Left colon (tissue), 2 donors: ENCODE measurements around the gene ZNF280A. TPM values are rescaled to one million over a fixed set of nuclear protein-coding genes. Genes with fewer than 3 reads are reported as not detected.
A peak's percentile ranks its signal among the peaks of the same experiment; 100 is the strongest.
"Not testable (repeated sequence)": the region's sequence is repeated elsewhere in the genome, so short reads cannot be mapped to it uniquely, and the experiment has no call there.

Experiments
- ATAC-seq: fragments of 200-7000 bp; cut with Tn5 transposase; one replicate; pipeline ENCODE4 v1.9.1; 2020; ENCODE audit warnings: mild to moderate bottlenecking, moderate library complexity
- DNase-seq, 2 donors: peaks; one replicate each; pipeline ENCODE4 v3.0.0-alpha.2; 2020
- intact Hi-C, 2 donors: fragments of 100-400 bp; cut with DNase I in 1 of 2; cut with micrococcal nuclease in 1 of 2; formaldehyde crosslinking; loops; one replicate each; pipeline versions ENCODE4 v1.11.2 to v1.14.0; 2022; cut with DNase I, micrococcal nuclease
- total RNA-seq, 2 donors: library from RNA; stranded (reverse); fragmentation: NEBNext Ultra II Directional; extraction: Animal tissue kit (Norgen Biotek cat#: 25700); gene quantifications; one replicate each; pipeline ENCODE4 v1.2.1, GENCODE V29; 2021
- donor health status: DM: no; HTN: no; CAD: no.
- donor health status: DM: yes; HTN: yes; CAD: no.

Gene ZNF280A
- total RNA-seq, 2 donors from 2014 or later, result not detected

- intact Hi-C loops, result no loop called here
- no peak for ATAC-seq
- no peak for DNase-seq
Measured at GRCh38 chr22:22484023-22484422, 36.0 kb downstream of the ZNF280A start.

- ATAC-seq, result no peak
- no peak for DNase-seq
- intact Hi-C loops, result no loop called here
Measured at GRCh38 chr22:22480940-22481339, 39.1 kb downstream of the ZNF280A start.

GRCh38 chr22:22479999-22480532 lies 40.0 kb downstream of the ZNF280A start:
- DNase-seq, result no peak
- ATAC-seq, result no peak
- intact Hi-C loops, result no loop called here

GRCh38 chr22:22479116-22479515 lies 41.0 kb downstream of the ZNF280A start:
- DNase-seq (no peak), ATAC-seq (no peak)
- intact Hi-C loops, result no loop called here

GRCh38 chr22:22478470-22478869 lies 41.6 kb downstream of the ZNF280A start:
- DNase-seq, result no peak
- no peak for ATAC-seq
- intact Hi-C loops, result no loop called here

GRCh38 chr22:22474733-22475132 lies 45.3 kb downstream of the ZNF280A start:
- intact Hi-C loops, result no loop called here
- DNase-seq (no peak), ATAC-seq (no peak)

GRCh38 chr22:22471104-22471503 lies 49.0 kb downstream of the ZNF280A start:
- DNase-seq, intact Hi-C loops, ATAC-seq: not testable (repeated sequence)

GRCh38 chr22:22469527-22469926 lies 50.5 kb downstream of the ZNF280A start:
- DNase-seq (no peak), ATAC-seq (no peak)
- intact Hi-C loops, result no loop called here

- intact Hi-C loops, ATAC-seq, DNase-seq: not testable (repeated sequence)
Measured at GRCh38 chr22:22468794-22469469, 51.1 kb downstream of the ZNF280A start.

GRCh38 chr22:22467112-22467511 lies 53.0 kb downstream of the ZNF280A start:
- DNase-seq (no peak), ATAC-seq (no peak)
- intact Hi-C loops, result no loop called here

GRCh38 chr22:22465782-22466181 lies 54.3 kb downstream of the ZNF280A start:
- no peak for DNase-seq
- ATAC-seq, result no peak
- intact Hi-C loops, result no loop called here

- intact Hi-C loops, result no loop called here
- ATAC-seq (no peak), DNase-seq (no peak)
Measured at GRCh38 chr22:22465094-22465602, 54.9 kb downstream of the ZNF280A start.

GRCh38 chr22:22464541-22465054 lies 55.5 kb downstream of the ZNF280A start:
- DNase-seq (no peak), ATAC-seq (no peak)
- intact Hi-C loops, result no loop called here

- DNase-seq, result peak in 1 of 2 donors; percentile 32
- intact Hi-C loops, result no loop called here
- peak; percentile 63 for ATAC-seq
Measured at GRCh38 chr22:22463855-22464540, 56.1 kb downstream of the ZNF280A start.

Other genes with a start within 250 kb of the ZNF280A start
- 1 to 10 TPM in 1 of 2 donors, under 1 TPM in 1; 0.92 to 1.4 TPM for gene ZNF280B, start 11.5 kb downstream of the ZNF280A start, total RNA-seq
- not detected for gene PRAME, start 39.0 kb upstream of the ZNF280A start, total RNA-seq
- under 1 TPM in 1 of 2 donors, not detected in 1; 0.45 TPM for gene GGTLC2, start 124.3 kb upstream of the ZNF280A start, total RNA-seq